Measurements from ENCODE around the gene GREM2. TPM values are rescaled to one million over a fixed set of nuclear protein-coding genes. Genes with fewer than 3 reads are reported as not detected.

The GREM2 gene
- total RNA-seq, 1 experiment from 2014 or later: not detected

GRCh38 chr1:240607006-240607405 lies 4.9 kb downstream of the GREM2 start:
- H3K56ac ChIP-seq (ENCODE audit: insufficient read length, low read depth, low read length): no peak overlapping the region
- peaks cover 3% of the 10 kb centered on the region; the same call in 1 of the 2 replicates for H3K4me1 ChIP-seq (ENCODE audit: insufficient read depth, low read length)
- no peak overlapping the region for H2BK5ac ChIP-seq (ENCODE audit: insufficient read length, low read length)
- no peaks in the 10 kb centered on the region; the same call in 1 of the 2 replicates for H3K27me3 ChIP-seq (ENCODE audit: insufficient read depth, low read length)
- no peaks in the 10 kb centered on the region for H3K79me2 ChIP-seq (ENCODE audit: insufficient read depth, low read length)
- H3T11ph ChIP-seq (ENCODE audit: low read length): no peak overlapping the region
- H3K4ac ChIP-seq (ENCODE audit: low read depth, low read length): no peak overlapping the region
- Mint-ChIP-seq H3K4me3 (no peak overlapping the region), H3K9me3 (no peaks in the 10 kb centered on the region), H3K4me1 (peaks cover 16 to 19% of the 10 kb centered on the region in 2 experiments), H3K27me3 (ENCODE audit: low read depth) (peaks cover 29% of the 10 kb centered on the region), H3K36me3 (ENCODE audit: insufficient read depth in 1 of 3, low read depth in 3 of 3) (no peaks in the 10 kb centered on the region), H3K27ac (no peak overlapping the region)
- no peak overlapping the region for H3K27ac ChIP-seq (ENCODE audit: insufficient read length, low read depth, low read length)
- TF ChIP-seq CTCF (conservative IDR thresholded peaks at IDR 0.05): no peak
- H2AFZ ChIP-seq (ENCODE audit: low read length): no peak overlapping the region
- H4K20me1 ChIP-seq (ENCODE audit: control insufficient read depth, insufficient read depth, insufficient read length): no peaks in the 10 kb centered on the region
- no peaks in the 10 kb centered on the region for H3K79me1 ChIP-seq (ENCODE audit: insufficient read depth, low read depth, low read length, poor library complexity, severe bottlenecking)
- H2BK20ac ChIP-seq (ENCODE audit: low read depth, low read length, poor library complexity, severe bottlenecking): no peak overlapping the region
- H2AK5ac ChIP-seq (ENCODE audit: insufficient read length, low read length): no peak overlapping the region
- no peak overlapping the region for H3K4me2 ChIP-seq (ENCODE audit: insufficient read depth, insufficient read length, low read length)
- no peak overlapping the region for H2BK15ac ChIP-seq (ENCODE audit: low read depth, low read length)
- no peaks in the 10 kb centered on the region for H3K9me3 ChIP-seq (ENCODE audit: control insufficient read depth, low read depth, low read length)
- H3K9ac ChIP-seq (ENCODE audit: extremely low read depth, insufficient read length, low read length): no peak overlapping the region
- no peak overlapping the region for H3K23ac ChIP-seq (ENCODE audit: insufficient read length, low read depth, low read length)
- no CpG with 5 or more reads among the region's 2 CpGs for WGBS (ENCODE audit: extremely low coverage, insufficient read length, low lambda C conversion rate)
- no peak overlapping the region for H3K18ac ChIP-seq (ENCODE audit: insufficient read length, low read depth, low read length)
- no peak overlapping the region for H4K91ac ChIP-seq (ENCODE audit: insufficient read length, low read depth, low read length)
- no peak overlapping the region for H4K8ac ChIP-seq (replicated peaks; ENCODE audit: insufficient read length, low read depth, low read length)
- H2BK12ac ChIP-seq (ENCODE audit: insufficient read length, low read depth, low read length): no peak overlapping the region
- no peak overlapping the region for H3K14ac ChIP-seq (ENCODE audit: insufficient read depth, low read length)
- H4K5ac ChIP-seq (ENCODE audit: insufficient read length, low read depth, low read length): no peak overlapping the region
- H2BK120ac ChIP-seq (ENCODE audit: low read depth, low read length, poor library complexity, severe bottlenecking): no peak overlapping the region
- peaks cover 4% of the 10 kb centered on the region for H3K23me2 ChIP-seq (ENCODE audit: insufficient read length, low read depth, low read length, poor library complexity, severe bottlenecking)
- DNase-seq: no peak
